SK-N-MC (cell line): Measurements from ENCODE around the gene NRN1.

Experiments used
- DNase-seq: peaks from one replicate; pipeline ENCODE4 v3.0.0-alpha.2; 2011; ENCODE audit warnings: low read depth, low spot score
- H3K27ac ChIP-seq: fragments of 200-600 bp; sonication (generic); 2 replicates; pipeline ENCODE4 v1.5.1; 2016; ENCODE audit warnings: mixed run types
- H3K36me3 ChIP-seq: fragments of 200-600 bp; sonication (generic); 2 replicates; pipeline ENCODE4 v1.6.1; 2017; ENCODE audit warnings: antibody characterized with exemption, low read length, mixed read lengths; ENCODE audit not compliant: insufficient read depth
- H3K4me3 ChIP-seq: fragments of 200-600 bp; sonication (generic); 2 replicates; pipeline ENCODE4 v1.5.1; 2016
- H3K9ac ChIP-seq: fragments of 200-600 bp; sonication (generic); 2 replicates; pipeline ENCODE4 v1.8.0; 2017; ENCODE audit warnings: mixed run types, mixed read lengths; ENCODE audit not compliant: insufficient read length
- H3K9me3 ChIP-seq: fragments of 200-600 bp; sonication (generic); 2 replicates; pipeline ENCODE4 v1.6.1; 2017; ENCODE audit warnings: low read depth, mild to moderate bottlenecking, antibody characterized with exemption, low read length, moderate library complexity, mixed read lengths
- EZH2 ChIP-seq: fragments of 200-600 bp; sonication (generic); IDR thresholded peaks from one replicate; pipeline ENCODE4 v1.6.1; 2017; ENCODE audit warnings: antibody characterized with exemption
- FOXP2 ChIP-seq: optimal IDR thresholded peaks from 2 replicates; pipeline ENCODE3; 2011; ENCODE audit warnings: mild to moderate bottlenecking, moderate library complexity; ENCODE audit not compliant: insufficient read depth; ENCODE audit errors: extremely low read length, control extremely low read depth
- POLR2AphosphoS5 ChIP-seq: IDR thresholded peaks from 2 replicates; pipeline ENCODE4 v1.6.1; 2012; ENCODE audit warnings: mild to moderate bottlenecking, low read depth, low read length, borderline replicate concordance

NRN1 gene

GRCh38 chr6:5994234-5994998, 12.3 kb downstream of the NRN1 start:
- H3K9me3 ChIP-seq = no peaks in the 10 kb centered on the region
- TF ChIP-seq FOXP2 = no peak
- no peak for TF ChIP-seq EZH2
- TF ChIP-seq POLR2AphosphoS5 = no peak
- no peak overlapping the region for H3K9ac ChIP-seq
- no peak overlapping the region for H3K4me3 ChIP-seq
- DNase-seq = no peak
- H3K27ac ChIP-seq = no peak overlapping the region
- H3K36me3 ChIP-seq = no peaks in the 10 kb centered on the region

- Histone ChIP-seq H3K9ac (no peak overlapping the region), H3K4me3 (no peak overlapping the region), H3K9me3 (no peaks in the 10 kb centered on the region), H3K27ac (no peak overlapping the region), H3K36me3 (no peaks in the 10 kb centered on the region)
- DNase-seq = no peak
- no peak for TF ChIP-seq FOXP2
- TF ChIP-seq EZH2 = no peak
- no peak for TF ChIP-seq POLR2AphosphoS5
Observed at GRCh38 chr6:5992551-5993225, 14.0 kb downstream of the NRN1 start.

DNA sequence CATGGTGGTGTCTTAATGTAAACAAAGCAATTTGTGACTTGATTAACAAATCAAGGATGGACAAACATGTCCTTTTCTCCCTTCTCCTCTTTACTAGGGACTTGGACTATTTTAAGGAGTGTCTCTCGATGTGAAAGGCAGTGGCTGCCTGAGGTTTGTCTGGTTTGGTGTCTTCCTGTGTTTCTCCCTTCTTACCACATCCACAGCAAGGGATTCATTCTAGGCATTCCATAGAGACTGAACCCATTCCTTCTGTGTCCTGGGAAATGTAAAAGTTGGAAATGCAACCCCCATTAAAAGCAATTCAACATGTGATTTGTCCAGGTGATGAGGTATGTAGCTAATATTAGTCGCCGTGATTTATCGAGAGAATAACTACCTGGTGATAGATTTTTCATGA, 15.9 kb downstream of the NRN1 start:
- H3K27ac ChIP-seq = no peak overlapping the region
- no peak overlapping the region for H3K4me3 ChIP-seq
- TF ChIP-seq EZH2 (no peak), FOXP2 (no peak), POLR2AphosphoS5 (no peak)
- no peak for DNase-seq
- no peaks in the 10 kb centered on the region for H3K9me3 ChIP-seq
- no peak overlapping the region for H3K9ac ChIP-seq
- H3K36me3 ChIP-seq = no peaks in the 10 kb centered on the region

- TF ChIP-seq POLR2AphosphoS5 (no peak), EZH2 (no peak)
- no peak overlapping the region for H3K9ac ChIP-seq
- no peak overlapping the region for H3K27ac ChIP-seq
- DNase-seq = no peak
- no peak overlapping the region for H3K4me3 ChIP-seq
- H3K36me3 ChIP-seq = no peaks in the 10 kb centered on the region
- H3K9me3 ChIP-seq = no peaks in the 10 kb centered on the region
Observed at GRCh38 chr6:5989141-5989723, 17.5 kb downstream of the NRN1 start.

- Histone ChIP-seq H3K27ac (no peak overlapping the region), H3K9ac (no peak overlapping the region), H3K4me3 (no peak overlapping the region), H3K36me3 (no peaks in the 10 kb centered on the region), H3K9me3 (no peaks in the 10 kb centered on the region)
- DNase-seq = no peak
- no peak for TF ChIP-seq POLR2AphosphoS5
- no peak for TF ChIP-seq FOXP2
- TF ChIP-seq EZH2 = no peak
Observed at GRCh38 chr6:5986861-5987260, 19.9 kb downstream of the NRN1 start.

DNA sequence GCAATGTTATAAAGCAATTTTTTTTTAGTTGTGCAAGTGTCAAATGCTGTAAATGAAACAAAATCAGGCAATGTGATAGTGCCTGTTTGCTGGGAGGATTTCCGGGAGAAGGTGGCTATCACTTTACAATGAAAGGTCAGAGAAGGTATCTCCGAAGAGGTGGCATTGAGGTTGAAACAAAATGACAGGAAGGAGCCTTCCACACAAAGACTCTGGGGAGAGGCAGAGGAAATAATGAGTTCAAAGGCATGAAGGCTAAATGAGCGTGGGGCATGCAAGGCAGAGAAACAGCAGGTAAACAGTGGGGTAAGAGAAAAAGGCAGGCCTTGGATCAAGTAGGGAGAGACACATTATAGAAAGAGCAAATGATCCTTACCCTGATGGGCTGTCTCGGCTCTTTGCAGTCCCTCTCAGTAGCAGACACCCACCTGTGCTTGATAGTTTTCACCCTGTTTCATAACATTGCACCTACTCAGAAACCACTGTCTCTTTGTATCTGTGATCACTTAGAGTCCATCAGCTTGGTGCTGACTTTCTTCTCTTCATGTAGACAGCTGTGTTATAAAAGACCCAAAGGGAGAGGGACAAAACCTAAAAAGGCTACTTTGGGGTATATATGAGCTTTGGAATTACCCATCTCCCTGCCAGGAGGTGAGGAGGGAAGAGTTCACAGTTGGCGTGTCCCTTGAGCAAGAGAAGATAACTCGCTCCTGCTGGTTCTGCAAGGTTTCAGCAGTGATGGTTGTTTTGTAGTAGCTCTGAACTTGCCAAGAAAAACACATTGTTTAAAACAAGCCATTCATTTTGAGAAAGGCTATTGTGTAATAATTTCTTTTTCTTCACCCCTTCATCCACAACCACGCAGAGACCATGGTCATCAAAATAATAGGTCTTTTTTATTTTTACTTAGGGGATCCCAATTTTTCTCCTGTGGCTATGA, 22.3 kb downstream of the NRN1 start:
- Histone ChIP-seq H3K27ac (no peak overlapping the region), H3K9ac (no peak overlapping the region), H3K9me3 (no peaks in the 10 kb centered on the region), H3K36me3 (no peaks in the 10 kb centered on the region), H3K4me3 (no peak overlapping the region)
- TF ChIP-seq POLR2AphosphoS5 (no peak), EZH2 (no peak), FOXP2 (no peak)
- no peak for DNase-seq

- TF ChIP-seq EZH2 = no peak
- TF ChIP-seq FOXP2 = no peak
- TF ChIP-seq POLR2AphosphoS5 = no peak
- Histone ChIP-seq H3K27ac (no peak overlapping the region), H3K36me3 (no peaks in the 10 kb centered on the region), H3K9me3 (no peaks in the 10 kb centered on the region), H3K4me3 (no peak overlapping the region), H3K9ac (no peak overlapping the region)
- DNase-seq = no peak
Observed at GRCh38 chr6:5981126-5982026, 25.3 kb downstream of the NRN1 start.
